SU-DHL-6 (cell line): Measurements from ENCODE around the gene CAMK1D.

Experiments used
- H2AFZ ChIP-seq: fragments of 200-600 bp; sonication (generic); 2 replicates; pipeline ENCODE4 v1.6.1; 2014; ENCODE audit warnings: low read depth, mild to moderate bottlenecking, moderate library complexity, mixed read lengths, antibody characterized with exemption, low read length; ENCODE audit not compliant: severe bottlenecking
- H3F3A ChIP-seq: fragments of 200-600 bp; shearing (Covaris generic); 2 replicates; pipeline ENCODE4 v1.6.0; 2016; ENCODE audit warnings: antibody characterized with exemption, mild to moderate bottlenecking; ENCODE audit not compliant: insufficient read depth
- H3K27ac ChIP-seq: fragments of 200-600 bp; sonication (generic); 2 replicates; pipeline ENCODE4 v1.5.1; 2016; ENCODE audit warnings: low read depth, mild to moderate bottlenecking, low read length, moderate library complexity, mixed read lengths
- H3K27me3 ChIP-seq: fragments of 200-600 bp; sonication (generic), shearing (Covaris generic); 2 replicates; pipeline ENCODE4 v1.6.0; 2014; ENCODE audit warnings: mild to moderate bottlenecking, low read length
- H3K36me3 ChIP-seq: fragments of 200-600 bp; sonication (generic); 2 replicates; pipeline ENCODE4 v1.6.1; 2014; ENCODE audit warnings: mild to moderate bottlenecking, low read length, mixed read lengths
- H3K4me2 ChIP-seq: fragments of 300-600, 200-600 bp; shearing (Covaris generic), sonication (generic); 2 replicates; pipeline ENCODE4 v1.6.0; 2014; ENCODE audit warnings: low read length, low read depth, mild to moderate bottlenecking; ENCODE audit not compliant: poor library complexity, severe bottlenecking
- H3K4me3 ChIP-seq: fragments of 200-600 bp; sonication (generic); 2 replicates; pipeline ENCODE4 v1.5.1; 2014; ENCODE audit warnings: antibody characterized with exemption, low read length, mild to moderate bottlenecking, mixed read lengths; ENCODE audit not compliant: insufficient read depth, poor library complexity, severe bottlenecking
- H3K79me2 ChIP-seq: fragments of 200-600 bp; sonication (generic); 2 replicates; pipeline ENCODE4 v1.6.1; 2014; ENCODE audit warnings: mild to moderate bottlenecking, low read length, moderate library complexity; ENCODE audit not compliant: insufficient read depth
- H3K9ac ChIP-seq: fragments of 200-600 bp; sonication (generic); 2 replicates; pipeline ENCODE4 v1.7.0; 2014; ENCODE audit warnings: mild to moderate bottlenecking, low read length
- H3K9me2 ChIP-seq: fragments of 200-600 bp; sonication (generic); replicated peaks from 2 replicates; pipeline ENCODE4 v1.6.1; 2014; ENCODE audit warnings: low read length; ENCODE audit not compliant: insufficient read depth
- H3K9me3 ChIP-seq: fragments of 200-600 bp; sonication (generic); 2 replicates; pipeline ENCODE4 v1.6.1; 2014; ENCODE audit warnings: low read length, mixed read lengths; ENCODE audit not compliant: insufficient read depth
- H4K20me1 ChIP-seq: fragments of 200-600 bp; sonication (generic); 2 replicates; pipeline ENCODE4 v1.6.1; 2014; ENCODE audit warnings: low read depth, mild to moderate bottlenecking, antibody characterized with exemption, low read length, moderate library complexity, mixed read lengths
- CTCF ChIP-seq: fragments of 200-600 bp; sonication (generic); IDR thresholded peaks from one replicate; pipeline ENCODE4 v1.5.1; 2017; ENCODE audit warnings: antibody characterized with exemption, mild to moderate bottlenecking, low read length, moderate library complexity; ENCODE audit not compliant: insufficient read depth, poor library complexity, severe bottlenecking
- EZH2phosphoT487 ChIP-seq: fragments of 200-600 bp; sonication (generic), shearing (Covaris generic); conservative IDR thresholded peaks from 2 replicates; pipeline ENCODE4 v1.6.1; 2018; ENCODE audit warnings: mild to moderate bottlenecking, antibody characterized with exemption, low read length, moderate library complexity, mixed read lengths

CAMK1D gene

GRCh38 chr10:12603766-12604470 lies 254.6 kb downstream of the CAMK1D start:
- no peak for TF ChIP-seq EZH2phosphoT487
- TF ChIP-seq CTCF, result no peak
- no peaks in the 10 kb centered on the region for H3K27me3 ChIP-seq
- H2AFZ ChIP-seq, result no peak overlapping the region
- H3F3A ChIP-seq, result no peaks in the 10 kb centered on the region
- no peak overlapping the region for H3K9ac ChIP-seq
- no peak overlapping the region for H3K4me3 ChIP-seq
- H3K4me2 ChIP-seq, result no peak overlapping the region
- no peak overlapping the region for H3K27ac ChIP-seq
- peaks cover 82% of the 10 kb centered on the region for H3K79me2 ChIP-seq
- H4K20me1 ChIP-seq, result no peaks in the 10 kb centered on the region
- no peaks in the 10 kb centered on the region for H3K9me3 ChIP-seq
- no peaks in the 10 kb centered on the region for H3K9me2 ChIP-seq
- no peaks in the 10 kb centered on the region for H3K36me3 ChIP-seq

DNA sequence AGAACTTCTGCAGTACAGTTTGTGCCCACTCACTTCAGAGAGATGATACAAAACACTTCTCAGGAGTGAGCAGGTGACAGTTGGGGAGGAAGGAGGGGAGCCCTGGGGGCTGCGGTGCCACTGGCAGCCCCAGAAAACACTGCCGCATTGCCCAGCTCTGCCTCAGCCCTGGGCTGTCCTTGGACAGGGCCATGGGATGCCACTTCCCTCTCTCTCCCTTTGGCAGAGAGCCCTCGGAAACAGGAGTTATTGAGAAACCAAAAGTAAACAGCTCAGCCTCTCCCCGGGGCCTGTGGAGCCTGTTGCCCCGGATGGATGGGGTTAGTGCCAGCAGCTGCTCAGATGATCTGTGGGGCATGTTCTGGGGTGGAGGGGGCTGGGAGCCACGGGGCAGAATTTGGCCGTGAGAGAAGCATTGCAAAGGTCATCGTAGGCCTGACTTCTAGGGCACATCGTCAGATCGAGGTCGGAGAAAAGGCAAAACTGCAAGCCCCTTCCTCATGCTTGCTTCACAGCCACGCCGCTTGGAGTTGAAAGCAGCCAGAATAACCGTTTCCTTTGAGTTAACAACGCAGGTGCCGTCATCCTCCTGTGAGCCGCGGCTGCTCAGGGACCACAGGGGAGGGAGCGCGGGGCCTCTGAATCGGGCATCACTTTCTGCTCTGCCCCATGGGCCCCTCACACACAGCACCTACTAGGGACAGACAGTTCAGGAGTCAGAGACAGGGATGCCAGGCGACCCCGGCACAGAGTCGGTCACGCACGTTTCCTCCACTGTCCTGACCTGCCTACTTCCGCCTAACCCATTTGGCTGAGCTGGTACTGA lies 256.4 kb downstream of the CAMK1D start:
- H3K9ac ChIP-seq, result peak overlapping the region; percentile 41
- no peaks in the 10 kb centered on the region for H3K9me2 ChIP-seq
- peaks cover 65% of the 10 kb centered on the region; the same call in 1 of the 2 replicates for H3K79me2 ChIP-seq
- H4K20me1 ChIP-seq, result no peaks in the 10 kb centered on the region
- H3K9me3 ChIP-seq, result no peaks in the 10 kb centered on the region
- H2AFZ ChIP-seq, result no peak overlapping the region
- H3K36me3 ChIP-seq, result no peaks in the 10 kb centered on the region
- peak overlapping the region; percentile 66 for H3K27ac ChIP-seq
- H3K27me3 ChIP-seq, result no peaks in the 10 kb centered on the region
- peak overlapping the region; percentile 51 for H3K4me2 ChIP-seq
- H3K4me3 ChIP-seq, result peak overlapping the region; percentile 11
- no peak for TF ChIP-seq CTCF
- TF ChIP-seq EZH2phosphoT487, result no peak
- no peaks in the 10 kb centered on the region for H3F3A ChIP-seq

DNA sequence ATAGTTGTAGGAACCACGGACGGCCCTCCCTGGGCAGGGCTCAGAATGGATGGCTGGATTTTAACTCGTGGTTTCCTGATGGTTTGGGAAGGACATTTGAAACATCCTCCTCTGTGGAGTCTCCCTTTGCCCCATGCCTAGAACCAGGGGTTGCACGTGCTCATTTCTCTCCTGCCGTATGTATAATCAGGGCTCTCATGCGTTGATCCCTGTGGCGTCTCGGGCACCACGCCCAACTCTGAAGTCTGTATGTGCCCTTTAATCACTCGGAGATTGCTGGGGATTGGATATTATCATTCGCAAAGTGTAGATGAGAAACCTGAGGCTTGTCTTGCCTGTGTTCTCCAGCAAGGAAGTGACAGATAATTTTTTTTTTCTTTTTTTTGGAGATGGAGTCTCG lies 257.1 kb downstream of the CAMK1D start:
- H2AFZ ChIP-seq, result no peak overlapping the region
- peak overlapping the region; percentile 41 for H3K9ac ChIP-seq
- H3K4me2 ChIP-seq, result peak overlapping the region; percentile 51
- H3K27ac ChIP-seq, result peak overlapping the region; percentile 66; the same call in 1 of the 2 replicates
- no peaks in the 10 kb centered on the region for H3F3A ChIP-seq
- H3K36me3 ChIP-seq, result no peaks in the 10 kb centered on the region
- H3K4me3 ChIP-seq, result no peak overlapping the region
- H3K9me3 ChIP-seq, result no peaks in the 10 kb centered on the region
- H3K27me3 ChIP-seq, result no peaks in the 10 kb centered on the region
- TF ChIP-seq CTCF, result no peak
- TF ChIP-seq EZH2phosphoT487, result no peak
- H4K20me1 ChIP-seq, result no peaks in the 10 kb centered on the region
- peaks cover 59% of the 10 kb centered on the region; the same call in 1 of the 2 replicates for H3K79me2 ChIP-seq
- no peaks in the 10 kb centered on the region for H3K9me2 ChIP-seq
